GM19025 (cell line): ENCODE measurements around the gene MYO1D.
"Not testable (repeated sequence)": the region's sequence is repeated elsewhere in the genome, so short reads cannot be mapped to it uniquely, and the experiment has no call there.

Experiments
- ATAC-seq: cut with Tn5 transposase; IDR thresholded peaks from one replicate; pipeline ENCODE4 v1.9.1; 2021; ENCODE audit warnings: mild to moderate bottlenecking, low read depth, moderate library complexity; ENCODE audit not compliant: unreplicated experiment

Gene MYO1D

DNA sequence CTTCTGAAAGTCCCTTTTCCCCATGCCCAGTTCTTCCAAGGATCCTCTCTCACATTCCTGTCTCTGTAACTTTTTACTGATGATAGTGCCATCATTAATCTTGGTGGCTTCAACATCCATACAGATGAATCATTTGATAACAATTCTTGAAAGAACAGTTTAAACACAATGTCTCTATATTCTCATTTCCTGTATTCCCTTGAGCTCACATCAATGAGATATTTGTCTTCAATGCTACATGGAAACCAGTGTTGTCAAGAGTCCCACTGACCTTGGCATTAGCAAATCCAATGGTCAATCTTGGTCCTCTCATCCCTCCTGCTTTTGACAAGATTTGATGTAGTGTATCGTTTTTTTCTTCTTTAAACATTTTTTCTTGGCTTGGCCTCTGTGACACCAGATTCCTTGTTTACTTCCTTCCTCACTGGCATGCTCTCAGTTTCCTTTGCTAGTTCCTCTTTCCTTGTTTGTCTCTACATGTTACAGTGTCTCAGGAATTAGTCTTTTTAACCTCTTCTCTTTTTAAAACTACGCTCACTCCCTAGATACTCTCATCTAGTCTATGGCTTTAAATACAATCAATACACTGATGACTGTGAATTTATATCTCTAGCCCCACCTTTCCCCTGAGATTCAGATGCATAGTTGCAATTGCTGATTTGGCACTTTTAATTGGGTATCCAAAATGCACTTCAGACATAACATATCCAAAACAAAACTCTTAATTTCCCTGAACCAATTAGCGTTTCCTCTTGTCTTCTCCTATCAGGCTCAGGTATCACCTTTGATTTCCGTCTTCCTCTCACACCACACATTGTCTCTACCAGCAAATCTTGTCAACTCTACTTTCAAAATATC lies 134.0 kb downstream of the MYO1D start:
- no peak for ATAC-seq

DNA sequence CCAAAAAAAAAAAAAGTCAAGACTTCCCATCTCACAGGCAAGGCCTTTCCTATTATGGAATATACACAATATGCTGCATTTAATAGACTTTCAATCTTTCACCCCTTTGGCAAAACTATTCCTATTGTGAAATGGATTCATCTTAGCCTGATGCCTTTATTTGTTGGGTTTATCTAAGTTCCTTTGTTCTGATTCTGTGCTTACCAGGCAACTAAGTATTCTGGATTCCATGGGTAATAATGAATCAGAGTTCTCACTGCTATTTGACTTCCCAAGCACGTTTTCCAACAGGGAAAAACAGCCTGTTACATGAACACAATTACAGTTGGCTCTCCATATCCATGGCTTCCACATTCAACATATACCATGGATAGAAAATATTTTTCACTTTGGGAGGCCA lies 135.5 kb downstream of the MYO1D start:
- no peak for ATAC-seq

DNA sequence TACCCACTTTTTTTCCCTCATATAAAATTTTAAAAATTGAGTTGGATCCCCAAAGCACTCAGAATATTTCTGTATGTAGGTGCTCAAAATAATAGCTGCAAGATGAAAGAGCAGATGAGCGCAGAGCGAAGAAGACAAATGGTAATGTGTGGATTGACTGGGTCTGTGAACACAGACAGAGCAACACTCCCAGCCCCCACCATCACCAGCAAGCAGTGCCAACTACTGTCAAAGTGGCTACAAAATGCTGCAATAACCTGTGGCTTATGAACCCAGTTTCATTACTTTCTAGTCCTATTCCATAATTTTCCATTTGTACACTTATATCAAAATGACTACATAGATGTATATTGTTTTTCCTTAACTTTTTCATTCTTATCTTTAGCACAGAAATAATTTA lies 137.2 kb downstream of the MYO1D start:
- no peak for ATAC-seq

DNA sequence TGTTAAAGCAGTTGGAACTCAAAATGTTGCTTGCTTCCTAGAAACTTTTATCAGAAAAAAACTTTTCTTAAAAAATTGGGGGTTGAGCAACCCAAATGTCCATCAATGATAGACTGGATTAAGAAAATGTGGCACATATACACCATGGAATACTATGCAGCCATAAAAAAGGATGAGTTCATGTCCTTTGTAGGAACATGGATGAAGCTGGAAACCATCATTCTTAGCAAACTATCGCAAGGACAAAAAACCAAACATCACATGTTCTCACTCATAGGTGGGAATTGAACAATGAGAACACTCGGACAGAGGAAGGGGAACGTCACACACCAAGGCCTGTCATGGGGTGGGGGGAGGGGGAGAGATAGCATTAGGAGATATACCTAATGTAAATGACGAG lies 137.8 kb downstream of the MYO1D start:
- not testable (repeated sequence) for ATAC-seq

DNA sequence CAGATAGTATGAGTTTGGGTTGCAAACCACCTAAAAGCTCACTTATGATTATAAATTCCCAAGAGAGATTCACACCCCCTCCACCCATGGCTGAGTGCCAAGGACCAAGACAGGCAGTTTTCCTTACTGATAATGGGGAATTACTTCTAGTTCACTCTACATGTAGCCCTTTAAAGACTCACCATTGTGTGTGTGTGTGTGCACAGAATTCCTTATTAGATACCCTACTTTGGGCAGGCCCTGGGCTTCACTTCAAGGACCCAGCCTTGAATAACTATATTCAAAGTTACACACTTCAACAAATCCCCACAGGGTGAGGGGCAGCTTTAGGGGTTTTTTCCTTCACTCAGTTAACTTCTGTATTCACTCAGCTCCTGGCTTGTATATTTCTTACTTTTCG lies 143.5 kb downstream of the MYO1D start:
- no peak for ATAC-seq

DNA sequence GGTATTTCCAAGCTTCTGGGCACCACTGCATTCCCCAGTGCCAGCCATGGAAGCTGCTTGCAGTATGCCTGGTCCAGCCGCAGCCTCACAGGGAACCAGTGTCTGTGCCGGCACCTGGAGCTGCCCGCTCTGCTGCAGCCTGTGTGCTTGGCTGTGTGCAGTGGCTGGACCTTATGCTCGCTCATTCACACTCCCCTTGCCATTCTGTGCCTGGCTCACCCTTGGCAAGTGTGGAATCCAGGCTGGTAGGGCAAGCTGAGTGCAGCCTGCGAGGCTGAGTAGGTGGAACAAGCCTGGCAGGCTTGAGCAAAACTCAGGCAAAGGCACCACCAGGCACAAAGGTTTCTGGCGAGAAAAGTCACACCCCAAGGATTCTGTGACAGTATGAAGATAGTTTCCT lies 144.0 kb downstream of the MYO1D start:
- no peak for ATAC-seq

DNA sequence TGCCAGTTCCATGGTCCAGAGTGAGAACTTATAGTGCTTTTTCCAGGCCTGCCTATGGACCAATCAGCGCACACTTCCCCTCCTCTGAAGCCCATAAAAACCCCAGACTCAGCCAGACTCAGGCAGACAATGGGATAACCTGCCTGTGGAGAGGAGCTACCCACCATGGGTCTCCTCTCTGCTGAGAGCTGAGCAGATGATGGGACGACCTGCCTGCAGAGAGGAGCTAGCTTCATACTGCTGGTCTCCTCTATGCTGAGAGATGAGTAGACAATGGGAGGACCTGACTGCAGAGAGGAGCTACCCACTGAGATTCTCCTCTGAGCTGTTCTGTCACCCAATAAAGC lies 144.7 kb downstream of the MYO1D start:
- ATAC-seq = no peak

DNA sequence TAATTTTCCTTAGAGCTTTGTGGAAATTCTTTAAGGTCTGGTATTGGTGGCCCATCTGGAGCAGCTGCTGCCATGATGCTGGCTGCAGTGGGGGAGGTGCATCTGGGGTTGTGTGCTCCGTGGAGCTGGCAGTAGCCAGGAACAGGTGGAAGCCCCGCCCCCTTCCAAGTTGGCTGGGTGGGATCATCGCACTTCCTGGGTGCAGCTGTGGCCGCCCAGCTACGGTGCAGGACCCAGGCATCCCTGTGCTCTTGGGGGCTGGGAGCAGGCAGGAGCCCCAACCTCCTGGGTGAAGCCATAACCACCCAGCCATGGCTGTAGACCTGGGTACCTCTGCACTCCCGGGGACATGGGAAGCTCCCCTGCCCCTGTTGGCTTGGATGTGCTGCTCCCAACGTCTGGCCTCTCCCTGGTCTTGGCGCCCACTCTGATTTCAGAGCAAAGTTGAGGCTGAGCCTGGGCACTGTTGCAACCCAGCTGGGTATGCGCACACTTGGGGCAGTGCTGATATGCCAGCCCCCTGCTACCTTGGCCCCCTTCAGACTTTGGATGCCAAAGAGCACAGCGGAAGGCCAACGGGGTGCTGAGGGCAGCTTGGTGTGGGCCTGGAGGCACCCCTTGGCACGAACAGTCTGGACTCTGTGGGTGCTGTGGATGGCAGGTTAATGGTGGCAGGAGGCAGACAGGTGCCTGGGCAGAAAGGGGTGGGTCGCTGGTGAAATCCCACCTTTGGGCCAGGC lies 145.2 kb downstream of the MYO1D start:
- ATAC-seq = no peak

DNA sequence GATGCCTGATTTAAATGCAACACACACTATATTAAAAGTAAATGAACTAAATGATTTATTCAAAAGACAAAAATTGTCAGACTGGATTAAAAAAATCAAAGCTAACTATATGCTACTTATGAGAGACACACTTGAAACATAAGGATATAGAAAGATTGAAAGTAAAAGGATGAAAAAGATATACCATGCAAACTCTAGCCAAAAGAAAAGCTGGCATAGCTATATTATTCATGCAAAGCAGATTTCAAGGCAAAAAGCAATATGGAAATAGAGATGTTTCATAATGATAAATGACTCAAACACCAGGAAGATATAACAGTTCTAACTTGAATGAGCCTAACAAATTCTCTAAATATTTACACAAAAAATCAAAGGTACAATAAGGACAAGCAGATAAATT lies 149.2 kb downstream of the MYO1D start:
- ATAC-seq = no peak

DNA sequence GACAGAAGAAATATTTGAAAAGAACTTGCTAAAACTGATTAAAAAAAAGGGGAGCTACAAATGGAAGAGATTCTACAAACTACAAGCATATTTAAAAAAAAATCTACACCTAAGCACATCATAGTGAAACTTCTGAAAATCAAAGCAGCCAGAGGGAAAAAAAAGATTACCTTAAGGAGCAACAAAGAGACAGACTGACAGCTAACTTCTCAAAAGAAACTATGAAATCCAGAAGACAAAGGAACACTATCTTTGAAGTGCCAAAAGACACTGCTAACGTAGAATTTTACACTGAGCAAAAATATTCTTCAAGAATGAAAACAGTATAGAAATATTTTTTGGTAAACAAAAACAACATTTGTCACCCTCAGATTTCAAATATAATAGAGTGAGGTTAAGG lies 151.2 kb downstream of the MYO1D start:
- ATAC-seq = no peak

DNA sequence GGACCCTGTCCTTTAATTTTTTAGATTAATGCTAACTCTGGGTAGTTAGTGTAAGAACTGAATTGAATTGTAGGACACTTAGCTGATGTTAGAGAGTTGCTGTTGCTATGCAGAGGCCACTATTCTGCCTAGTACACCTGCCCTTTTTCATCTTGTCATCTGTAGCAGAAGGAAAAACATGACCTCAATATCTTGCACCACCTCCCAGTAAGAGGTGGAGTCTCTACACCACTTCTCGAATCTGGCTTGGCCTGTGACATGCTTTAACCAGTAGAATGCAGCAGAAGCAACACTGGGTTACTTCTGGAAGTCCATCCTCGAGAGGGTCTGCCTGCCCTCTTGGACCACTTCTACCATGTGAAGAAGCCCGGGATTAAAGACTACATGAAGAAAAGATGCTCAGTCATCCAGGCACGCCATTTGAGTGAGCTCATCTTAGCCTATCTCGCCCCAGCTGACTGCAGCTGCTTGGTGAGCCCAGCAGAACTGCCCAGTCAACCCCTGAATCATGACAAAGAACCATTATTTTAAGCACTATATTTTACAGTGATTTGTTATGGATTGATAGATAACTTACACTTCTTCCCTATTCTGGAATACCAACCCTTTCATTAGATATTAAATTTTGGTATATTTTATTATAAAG lies 153.5 kb downstream of the MYO1D start:
- no peak for ATAC-seq

DNA sequence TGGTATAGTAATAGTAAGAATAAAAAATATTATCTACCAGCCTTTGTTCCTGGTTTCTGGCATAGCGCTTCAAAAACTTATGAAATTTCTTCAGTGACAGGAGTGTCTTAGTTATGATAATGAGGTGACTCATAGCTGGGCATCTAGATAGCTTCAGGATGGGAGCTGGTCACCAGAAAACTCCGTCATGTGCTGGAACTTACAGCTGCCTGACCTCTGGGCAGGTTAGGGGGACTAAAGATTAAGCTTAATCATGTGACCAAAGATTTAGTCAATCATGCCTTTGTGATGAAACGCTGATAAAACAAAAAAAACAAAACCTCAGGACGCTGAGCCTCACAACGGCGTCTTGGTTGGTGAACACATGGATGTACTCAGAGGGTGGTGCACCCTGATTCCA lies 154.2 kb downstream of the MYO1D start:
- no peak for ATAC-seq

DNA sequence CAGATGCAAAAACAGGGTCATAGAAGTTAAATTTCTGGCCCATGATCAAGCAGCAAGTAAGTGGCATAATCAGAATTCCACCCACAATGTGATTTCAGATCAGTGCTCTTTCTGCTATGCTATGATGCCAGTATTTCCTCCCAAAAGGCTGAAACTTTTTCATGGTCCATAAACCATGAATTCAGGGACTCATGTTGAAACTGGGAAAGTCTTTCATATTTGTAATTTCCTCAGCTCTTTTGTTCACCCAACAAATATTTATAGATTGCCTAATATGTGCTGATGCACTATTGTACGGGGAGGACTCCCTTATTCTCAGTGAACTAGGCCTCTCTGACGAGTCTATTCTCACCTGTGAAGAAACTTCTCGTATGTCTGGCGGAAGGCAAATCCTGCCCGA lies 156.3 kb downstream of the MYO1D start:
- ATAC-seq = no peak

DNA sequence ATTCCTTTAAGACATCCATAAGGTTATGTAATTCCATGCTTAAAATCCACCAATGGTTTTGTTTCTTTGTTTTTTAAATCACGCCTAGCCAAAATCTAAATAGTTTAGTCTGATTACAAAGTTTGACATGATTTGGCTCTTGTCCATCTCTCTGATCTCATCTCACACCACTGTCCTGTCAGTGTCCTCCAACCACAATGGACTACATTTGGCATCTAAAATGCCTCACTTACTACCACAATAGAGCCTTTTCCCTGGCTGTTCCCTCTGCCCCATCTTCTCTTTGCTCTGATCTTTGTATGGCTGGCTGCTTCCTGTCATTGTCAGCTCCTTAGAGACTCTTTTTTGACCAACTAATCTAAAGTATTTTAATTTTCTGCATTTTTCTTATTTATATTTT lies 157.2 kb downstream of the MYO1D start:
- ATAC-seq = no peak

DNA sequence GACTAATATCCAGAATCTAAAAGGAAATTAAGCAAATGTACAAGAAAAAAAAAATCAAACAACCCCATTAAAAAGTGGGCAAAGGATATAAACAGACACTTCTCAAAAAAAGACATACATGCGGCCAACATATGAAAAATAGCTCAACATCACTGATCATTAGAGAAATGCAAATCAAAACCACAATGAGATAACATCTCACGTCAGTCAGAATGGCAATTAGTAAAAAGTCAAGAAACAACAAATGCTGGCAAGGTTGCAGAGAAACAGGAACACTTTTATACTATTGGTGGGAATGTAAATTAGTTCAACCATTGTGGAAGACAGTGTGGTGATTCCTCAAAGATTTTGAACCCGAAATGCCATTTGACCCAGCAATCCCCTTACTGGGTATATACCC lies 162.0 kb downstream of the MYO1D start:
- ATAC-seq = not testable (repeated sequence)

DNA sequence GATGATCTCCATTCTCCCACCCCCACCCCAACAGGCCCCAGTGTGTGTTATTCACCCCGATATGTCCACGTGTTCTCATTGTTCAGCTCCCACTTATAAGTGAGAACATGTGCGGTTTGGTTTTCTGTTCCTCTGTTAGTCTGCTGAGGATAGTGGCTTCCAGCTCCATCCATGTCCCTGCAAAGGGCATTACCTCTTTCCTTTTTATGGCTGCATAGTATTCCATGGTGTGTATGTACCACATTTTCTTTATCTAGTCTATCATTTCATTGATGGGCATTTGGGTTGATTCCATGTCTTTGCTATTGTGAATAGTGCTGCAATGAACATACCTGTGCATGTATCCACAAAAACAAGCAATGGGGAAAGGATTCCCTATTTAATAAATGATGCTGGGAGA lies 162.7 kb downstream of the MYO1D start:
- ATAC-seq = not testable (repeated sequence)

DNA sequence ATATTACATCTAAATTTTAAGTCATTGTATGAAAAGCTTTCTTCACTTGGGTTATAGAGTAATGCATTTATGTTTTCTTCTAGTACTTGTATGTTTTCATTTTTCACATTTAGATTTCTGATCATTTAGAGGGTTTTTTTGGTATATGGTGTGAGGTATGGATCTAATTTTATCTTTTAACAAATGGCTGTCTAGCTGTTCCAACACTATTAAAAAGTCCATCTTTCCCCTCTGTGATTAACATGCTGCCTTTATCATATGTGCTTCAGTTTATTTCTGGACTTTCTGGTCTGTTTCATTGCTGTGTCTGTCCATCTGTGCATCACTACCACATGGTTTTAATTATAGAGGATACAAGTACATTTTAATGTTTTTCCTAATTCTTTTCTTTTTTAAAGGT lies 163.8 kb downstream of the MYO1D start:
- ATAC-seq = no peak

DNA sequence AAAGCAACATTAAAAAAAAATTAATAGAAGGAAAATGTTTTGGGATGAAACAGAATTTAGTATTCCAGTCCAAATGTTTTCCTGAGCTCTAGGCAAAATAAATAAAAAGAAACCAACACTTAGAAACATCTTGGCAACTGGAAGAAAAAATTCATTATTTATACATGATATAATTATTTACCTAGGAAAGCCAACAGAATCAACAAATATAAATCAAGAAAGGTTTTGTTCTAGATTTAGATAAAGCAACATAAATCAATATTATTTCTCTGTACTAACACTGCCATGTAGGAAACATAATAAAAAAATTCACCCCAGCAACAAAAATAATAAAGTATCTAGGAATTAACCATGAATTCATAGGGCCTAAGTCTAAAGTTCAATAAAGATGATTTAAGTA lies 167.4 kb downstream of the MYO1D start:
- no peak for ATAC-seq

DNA sequence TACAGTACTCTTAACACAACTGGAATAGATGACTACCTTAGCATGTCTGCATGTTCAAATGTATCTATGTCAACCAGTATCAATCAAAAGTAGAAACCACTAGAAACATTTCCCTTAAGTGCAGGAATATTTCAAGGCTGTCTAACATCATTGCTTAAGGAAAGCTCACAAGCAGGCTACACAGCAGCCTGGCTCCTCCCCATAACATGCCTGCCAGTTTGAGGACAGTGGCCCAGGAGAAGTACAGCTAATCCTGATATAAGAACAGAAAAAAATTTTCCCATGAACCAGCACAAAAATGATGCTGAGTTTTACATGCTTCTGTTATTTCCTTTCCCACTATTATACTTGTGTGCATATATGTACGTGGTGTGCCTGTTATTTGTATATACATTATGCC lies 175.1 kb downstream of the MYO1D start:
- ATAC-seq = no peak

DNA sequence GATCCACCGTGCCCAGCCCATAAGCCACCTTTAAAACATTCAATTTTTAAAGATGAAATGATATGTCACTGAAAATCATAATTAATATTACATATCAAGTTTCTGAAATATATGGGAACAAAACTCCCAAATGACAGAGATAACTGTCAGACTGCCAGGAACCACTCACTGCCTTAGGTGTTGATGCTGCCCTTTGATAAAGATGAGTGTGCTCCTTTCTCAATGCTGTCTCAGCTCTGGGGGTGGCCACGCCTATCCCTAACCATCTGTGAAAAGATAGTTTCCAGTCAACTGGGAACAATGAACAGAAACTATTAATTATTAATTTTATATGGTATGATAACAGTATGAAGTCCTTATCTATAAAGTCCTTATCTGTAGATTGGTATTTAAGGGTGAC lies 177.7 kb downstream of the MYO1D start:
- ATAC-seq = no peak

DNA sequence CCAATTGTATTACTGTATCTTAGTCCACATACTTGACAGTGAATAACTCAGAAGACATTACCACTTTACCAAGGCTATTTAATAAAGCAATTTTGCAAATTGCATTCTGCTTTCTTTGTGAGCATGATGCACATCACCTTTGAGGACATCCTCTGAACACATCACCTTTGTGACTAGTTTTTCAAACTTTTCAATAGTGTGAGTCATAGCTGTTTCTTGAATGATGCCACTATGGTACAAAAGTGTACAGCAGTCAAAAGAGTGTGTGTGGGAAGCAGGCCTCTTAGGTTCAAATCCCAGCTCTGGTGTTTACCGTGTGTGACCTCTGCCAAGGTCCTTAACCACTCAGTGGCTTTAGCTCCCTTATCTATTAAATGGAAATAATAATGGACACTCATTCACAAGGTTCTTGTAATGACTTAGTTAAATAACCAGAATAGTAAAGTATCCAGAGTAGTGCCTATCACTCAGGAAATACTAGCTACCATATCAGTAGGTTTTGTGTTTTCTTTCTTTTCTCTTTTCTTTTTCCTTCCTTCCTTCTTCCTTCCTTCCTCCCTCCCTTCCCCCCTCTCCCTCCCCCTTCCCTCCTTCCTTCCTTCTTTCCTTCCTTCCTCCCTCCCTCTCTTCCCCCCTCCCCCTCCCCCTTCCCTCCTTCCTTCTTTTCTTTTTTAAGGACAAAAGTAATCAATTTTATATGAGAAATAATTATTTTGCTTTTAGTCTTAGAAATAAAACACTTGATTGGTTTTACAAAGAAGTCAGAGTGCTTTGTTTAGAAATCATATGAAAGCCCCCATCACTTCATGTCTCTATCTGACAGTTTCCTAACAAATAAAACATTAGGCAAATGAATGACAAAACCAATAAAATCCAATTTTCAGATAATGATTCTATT lies 178.9 kb downstream of the MYO1D start:
- no peak for ATAC-seq
